HG03196 (cell line): ENCODE measurements around the gene NKIRAS1.
"Not testable (repeated sequence)": the region's sequence is repeated elsewhere in the genome, so short reads cannot be mapped to it uniquely, and the experiment has no call there.

ENCODE experiments used
- ATAC-seq: cut with Tn5 transposase; IDR thresholded peaks from one replicate; pipeline ENCODE4 v1.9.1; 2021; ENCODE audit not compliant: unreplicated experiment

NKIRAS1 gene

DNA sequence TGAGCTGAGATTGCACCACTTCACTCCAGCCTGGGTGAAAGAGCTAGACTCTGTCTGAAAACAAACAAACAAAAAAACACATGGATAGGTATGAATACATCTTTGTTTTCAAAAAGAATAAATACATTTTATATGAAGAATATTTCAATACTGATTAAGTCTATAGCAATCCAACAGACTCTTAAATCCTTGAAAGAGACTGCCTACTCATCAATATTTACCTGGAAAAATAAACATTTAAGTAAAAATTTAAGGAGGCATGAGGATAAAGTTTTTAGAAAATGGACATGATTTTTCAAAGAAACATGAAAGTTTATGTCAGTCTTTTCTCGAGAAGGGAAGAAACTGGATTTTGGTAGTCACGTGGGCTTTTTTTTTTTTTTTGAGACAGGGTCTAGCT lies 5.4 kb downstream of the NKIRAS1 start:
- no peak for ATAC-seq

DNA sequence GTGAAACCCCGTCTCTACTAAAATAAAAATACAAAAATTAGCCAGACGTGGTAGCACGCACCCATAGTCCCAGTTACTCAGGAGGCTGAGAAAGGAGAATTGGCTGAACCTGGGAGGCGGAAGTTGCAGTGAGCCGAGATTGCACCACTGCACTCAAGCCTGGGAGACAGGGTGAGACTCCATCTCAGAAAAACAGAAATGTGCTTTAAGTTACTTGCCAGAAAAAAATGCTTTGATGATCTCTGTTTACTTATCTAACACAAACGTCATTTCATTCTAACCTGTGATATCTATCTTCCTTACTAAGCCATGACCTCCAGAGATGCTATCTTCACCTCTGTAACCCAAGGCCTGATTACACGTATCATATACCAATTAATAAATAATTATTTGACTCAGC lies 7.4 kb downstream of the NKIRAS1 start:
- ATAC-seq, result no peak

DNA sequence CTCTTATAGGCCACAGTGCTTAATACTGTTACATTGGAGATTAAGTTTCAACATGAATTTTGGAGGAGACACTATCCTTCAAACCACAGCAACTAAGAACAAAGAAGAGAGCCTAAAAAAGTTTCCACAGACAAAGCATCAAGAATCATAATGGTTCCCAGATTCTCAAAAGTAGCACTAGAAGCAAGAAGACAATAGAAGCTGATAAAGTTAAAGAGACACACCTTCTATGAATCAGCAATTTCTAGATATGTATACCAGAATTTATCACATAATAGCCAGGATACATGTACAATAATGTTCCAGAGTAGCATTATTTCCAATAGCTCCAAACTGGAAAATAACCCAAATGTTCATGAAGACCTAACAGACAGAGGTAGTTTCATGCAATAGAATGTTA lies 12.2 kb downstream of the NKIRAS1 start:
- ATAC-seq, result no peak

DNA sequence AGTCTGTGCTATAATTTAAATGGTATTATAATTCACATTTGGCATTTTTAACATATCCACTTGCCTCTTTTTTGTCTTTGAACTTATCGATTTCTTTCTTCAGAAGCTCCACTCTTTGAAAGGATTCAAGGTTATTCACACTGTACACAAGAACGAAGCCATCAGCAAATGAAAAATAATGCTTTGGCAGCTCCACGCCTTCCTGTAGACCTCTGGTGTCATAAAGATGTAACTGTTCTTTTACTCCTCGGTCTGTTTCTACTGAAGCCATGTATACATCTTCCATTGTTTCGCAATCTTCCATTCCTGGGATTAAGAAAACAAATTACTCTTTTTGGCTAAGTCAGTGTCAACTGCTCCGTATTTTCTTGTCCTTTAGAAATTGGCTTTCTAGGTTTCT lies 16.0 kb downstream of the NKIRAS1 start:
- no peak for ATAC-seq

DNA sequence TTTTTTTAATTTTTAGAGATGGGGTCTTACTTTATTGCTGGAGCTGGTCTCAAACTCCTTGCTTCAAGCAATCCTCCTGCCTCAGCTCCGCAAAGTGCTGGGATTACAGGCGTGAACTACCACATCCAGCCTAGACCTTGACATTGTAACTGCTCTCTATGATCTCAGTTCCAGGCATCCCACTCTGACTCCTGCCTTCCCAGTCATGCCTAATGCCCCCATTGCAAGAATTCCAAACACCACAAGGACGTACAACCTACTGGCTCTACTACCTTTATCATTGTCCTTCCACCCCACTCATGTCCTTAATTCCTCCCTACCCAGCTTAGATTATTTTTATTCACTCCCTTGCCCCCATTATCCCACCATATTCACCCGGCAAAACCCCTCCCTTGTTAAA lies 21.6 kb downstream of the NKIRAS1 start:
- ATAC-seq, result no peak

DNA sequence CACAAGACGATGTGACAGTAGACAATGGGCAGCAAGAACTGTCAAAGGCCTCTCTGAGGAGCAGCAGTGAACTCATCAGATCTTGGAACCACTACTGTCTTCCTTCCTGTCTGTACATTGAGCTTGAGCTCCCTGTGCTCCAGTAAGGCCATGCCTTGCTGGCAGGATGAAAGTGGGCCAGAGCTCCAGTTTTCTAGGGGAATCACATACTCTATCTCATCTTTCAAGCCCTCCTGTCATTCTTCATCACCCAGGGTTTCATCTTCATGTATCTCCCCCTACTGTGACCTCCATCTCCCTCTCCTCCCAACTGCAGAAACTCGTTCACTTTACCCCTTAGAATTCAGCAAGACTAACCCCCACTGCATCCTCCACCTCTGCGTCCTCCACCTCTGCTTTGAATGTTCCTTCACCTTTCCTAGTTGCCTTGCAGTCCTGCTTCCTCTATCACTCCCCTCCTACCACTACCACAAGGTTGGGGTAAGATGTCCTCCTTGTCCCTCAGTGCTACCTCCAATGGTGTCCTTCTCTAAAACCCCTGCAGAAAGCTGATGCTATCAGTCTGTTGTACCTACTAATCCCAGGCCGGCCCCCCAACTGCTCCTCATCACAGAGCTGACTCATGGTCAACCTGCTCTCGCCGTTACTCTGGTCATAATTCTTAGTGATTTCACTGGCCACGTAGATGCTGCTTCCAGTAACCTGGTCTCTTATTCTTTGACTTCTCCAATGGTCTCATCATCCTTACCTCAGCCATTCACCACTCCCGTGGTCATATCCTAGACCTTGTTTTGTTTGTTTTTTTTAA lies 22.3 kb downstream of the NKIRAS1 start:
- ATAC-seq, result no peak

DNA sequence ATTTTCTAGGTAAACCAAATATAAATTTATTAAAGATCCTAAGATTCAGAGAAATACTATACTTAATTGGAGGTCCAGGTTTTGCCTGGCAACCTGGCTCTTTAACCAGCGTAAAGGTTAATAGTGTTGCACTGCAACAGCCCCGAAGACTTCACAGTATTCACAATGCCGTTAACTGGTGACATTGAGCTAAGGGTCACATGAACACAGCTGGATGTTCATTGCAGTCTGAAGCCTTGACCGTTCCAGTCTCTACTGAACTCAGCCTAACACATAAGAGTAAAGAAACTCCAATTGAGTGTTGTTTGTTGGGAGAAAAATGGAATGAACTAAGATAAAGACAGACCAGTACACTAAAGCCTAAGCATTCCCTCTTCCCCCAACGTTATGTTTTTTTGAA lies 26.8 kb downstream of the NKIRAS1 start:
- ATAC-seq, result no peak

DNA sequence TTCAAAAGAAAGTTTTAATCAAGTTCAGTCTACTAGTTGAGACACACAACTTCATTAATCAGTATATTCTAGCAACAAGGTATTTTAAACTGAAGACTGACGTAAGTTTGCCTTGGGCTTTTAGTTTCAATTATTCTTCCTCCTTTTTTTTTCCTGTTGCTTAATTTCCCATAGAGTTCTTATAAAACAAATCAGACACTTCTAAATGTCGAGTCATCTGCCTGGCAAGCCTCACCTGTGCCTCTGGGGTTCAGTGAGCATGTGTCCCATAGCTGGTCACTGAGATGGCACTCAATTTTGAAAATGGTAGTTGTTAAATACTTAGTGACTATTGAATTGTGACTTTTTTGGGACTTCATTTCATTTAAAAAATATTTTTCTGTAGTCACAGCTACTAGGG lies 27.4 kb downstream of the NKIRAS1 start:
- no peak for ATAC-seq

DNA sequence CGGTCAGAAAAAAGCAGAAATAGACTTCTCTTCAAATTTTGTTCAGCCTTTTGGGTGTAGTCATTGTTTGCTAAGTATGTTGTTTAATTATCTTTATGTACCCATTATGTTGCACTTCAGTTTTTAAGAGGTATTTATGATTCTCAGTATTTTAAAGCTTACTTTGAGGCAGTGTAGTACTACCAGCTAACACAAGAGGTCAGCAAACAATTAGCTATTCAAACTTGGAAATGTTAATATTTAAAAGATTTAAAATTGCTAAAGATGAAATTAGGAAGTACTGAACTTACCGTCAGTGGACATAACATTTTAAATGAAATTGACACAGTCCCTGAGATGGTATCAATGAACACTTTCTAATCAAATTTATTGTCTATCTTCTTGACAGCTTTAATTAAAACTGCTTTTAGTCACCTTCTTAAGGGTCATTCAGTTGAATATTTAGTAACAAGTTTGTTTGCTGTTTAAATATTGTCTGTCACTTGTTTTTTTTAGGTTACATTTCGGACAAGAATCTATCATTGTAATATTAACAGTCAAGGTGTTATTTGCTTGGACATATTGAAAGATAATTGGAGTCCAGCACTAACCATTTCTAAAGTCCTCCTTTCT lies 28.1 kb downstream of the NKIRAS1 start:
- no peak for ATAC-seq

DNA sequence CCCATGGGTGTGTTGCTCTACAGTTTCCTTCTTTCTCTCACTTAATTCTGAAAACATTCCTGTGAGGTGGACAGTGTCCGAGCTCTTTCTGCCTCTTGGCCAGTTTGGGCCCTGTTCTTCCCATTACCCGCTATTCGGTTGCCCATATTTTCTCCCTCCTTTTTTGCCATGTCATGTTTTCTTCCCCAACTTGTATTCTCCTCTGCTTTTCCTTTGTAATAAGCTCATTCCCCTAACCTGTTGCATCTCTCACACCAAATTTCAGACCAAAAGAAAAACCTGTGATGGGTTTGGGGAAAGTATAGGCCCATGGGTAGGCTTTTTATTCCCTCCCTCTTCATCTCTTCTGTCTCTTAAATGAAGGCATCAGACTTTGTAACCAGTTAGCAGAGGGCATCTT lies 30.5 kb downstream of the NKIRAS1 start:
- no peak for ATAC-seq

DNA sequence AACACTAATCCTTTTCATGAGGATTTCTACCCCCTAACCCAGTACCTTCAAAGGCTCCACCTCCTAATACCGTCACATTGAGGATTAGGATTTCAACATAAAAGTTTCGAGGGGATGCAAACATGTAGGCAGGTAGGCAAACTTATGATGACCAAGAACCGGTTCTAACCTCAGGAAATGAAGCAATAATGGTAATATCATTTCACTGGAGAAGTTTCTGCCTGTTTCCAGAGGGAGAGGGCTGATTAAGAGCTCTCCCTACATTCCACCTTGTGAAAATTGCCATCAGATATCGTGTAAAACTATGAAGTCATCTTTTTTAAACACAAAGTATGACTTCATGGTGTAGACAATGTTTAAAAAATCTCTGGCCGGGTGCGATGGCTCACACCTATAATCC lies 31.6 kb downstream of the NKIRAS1 start:
- ATAC-seq, result no peak

DNA sequence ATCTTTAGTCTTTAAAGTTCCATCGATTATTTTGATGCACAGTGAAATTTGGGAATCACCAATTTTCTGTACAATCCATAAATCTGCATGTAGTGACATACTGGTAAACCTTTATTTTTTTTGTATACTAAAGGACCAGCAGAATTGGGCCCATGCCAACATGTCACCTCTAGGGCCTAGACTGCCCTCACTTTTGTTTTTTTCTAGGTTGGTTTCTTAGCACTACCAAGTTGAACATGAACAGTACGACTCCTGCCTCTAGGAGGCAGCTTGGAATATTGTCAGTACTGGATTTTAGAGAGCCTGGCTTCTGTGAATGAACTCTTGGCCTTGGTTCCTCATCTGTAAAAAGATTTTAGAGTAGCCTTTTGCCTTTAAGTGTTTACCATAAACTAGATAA lies 32.3 kb downstream of the NKIRAS1 start:
- no peak for ATAC-seq

DNA sequence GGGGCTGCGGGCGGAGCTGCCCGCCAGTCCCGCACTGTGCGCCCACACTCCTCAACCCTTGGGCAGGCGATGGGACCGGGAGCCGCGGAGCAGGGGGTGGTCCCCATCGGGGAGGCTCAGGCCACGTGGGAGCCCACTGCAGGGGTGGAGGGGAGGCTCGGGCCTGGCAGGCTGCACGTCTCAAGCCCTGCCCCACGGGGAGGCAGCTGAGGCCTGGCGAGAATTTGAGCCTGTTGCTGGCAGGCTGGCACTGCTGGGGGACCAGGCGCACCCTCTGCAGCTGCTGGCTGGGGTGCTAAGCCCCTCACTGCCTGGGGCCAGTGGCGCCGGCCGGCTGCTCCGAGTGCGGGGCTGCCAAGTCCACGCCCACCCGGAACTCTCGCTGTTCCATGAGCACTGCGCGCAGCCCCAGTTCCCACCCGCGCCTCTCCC lies 34.3 kb downstream of the NKIRAS1 start:
- ATAC-seq, result no peak

DNA sequence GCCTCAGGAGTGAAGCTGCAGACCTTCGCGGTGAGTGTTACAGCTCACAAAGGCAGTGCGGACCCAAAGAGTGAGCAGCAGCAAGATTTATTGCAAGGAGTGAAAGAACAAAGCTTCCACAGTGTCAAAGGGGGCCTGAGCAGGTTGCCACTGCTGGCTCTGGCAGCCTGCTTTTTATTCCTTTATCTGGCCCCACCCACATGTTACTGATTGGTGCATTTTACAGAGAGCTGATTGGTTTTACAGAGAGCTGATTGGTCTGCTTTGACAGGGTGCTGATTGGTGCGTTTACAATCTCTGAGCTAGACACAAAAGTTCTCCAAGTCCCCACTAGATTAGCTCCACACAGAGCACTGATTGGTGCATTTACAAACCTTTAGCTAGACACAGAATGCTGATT lies 34.8 kb downstream of the NKIRAS1 start:
- not testable (repeated sequence) for ATAC-seq

DNA sequence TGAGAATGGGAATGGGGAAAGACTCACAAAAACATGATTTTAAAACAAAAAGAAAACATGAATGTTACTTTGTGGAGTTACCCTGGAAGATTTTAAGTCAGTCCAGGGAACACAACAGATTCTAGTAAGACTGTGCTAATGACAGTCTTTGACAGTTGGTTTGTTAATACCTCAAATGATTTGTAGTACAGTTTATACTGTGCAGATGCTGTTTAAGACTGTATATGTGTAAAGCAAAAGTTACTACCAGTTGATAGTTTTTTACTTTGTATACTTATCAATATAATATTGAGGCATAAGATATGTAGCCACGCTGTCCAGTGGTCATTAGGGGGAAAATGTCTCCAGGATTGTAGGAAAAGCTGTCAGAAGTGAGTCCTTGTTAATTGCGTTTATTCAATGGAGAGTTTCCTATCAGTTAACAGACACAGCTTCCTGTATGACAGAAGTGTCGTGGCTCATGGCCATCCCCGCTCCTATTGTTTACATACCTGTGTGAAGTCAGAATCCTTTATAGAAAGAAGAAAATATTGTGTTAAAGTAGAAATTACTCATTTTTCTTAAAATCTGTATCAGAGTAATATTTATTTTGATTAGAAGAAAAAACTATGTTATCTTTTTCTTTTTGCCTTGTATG lies 36.0 kb downstream of the NKIRAS1 start:
- no peak for ATAC-seq

DNA sequence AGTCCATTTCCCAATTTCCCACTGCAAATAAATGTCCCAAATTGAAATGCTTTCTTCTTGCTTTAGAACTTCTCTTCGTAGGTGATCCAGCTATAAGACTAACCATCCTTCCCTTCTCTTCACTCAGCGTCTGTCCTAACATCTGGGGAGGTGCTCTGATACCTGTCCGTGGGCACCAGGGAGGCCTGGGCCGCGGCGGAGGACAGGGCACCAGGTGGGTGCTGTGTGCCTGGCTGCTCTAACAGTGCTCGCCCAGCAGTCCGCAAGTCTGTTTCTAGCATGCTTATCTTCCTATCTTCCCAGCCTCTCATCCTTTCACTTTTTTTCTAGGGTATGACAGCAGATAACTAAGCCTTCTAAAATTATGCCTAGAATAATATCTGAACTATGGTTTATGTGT lies 37.3 kb downstream of the NKIRAS1 start:
- no peak for ATAC-seq

DNA sequence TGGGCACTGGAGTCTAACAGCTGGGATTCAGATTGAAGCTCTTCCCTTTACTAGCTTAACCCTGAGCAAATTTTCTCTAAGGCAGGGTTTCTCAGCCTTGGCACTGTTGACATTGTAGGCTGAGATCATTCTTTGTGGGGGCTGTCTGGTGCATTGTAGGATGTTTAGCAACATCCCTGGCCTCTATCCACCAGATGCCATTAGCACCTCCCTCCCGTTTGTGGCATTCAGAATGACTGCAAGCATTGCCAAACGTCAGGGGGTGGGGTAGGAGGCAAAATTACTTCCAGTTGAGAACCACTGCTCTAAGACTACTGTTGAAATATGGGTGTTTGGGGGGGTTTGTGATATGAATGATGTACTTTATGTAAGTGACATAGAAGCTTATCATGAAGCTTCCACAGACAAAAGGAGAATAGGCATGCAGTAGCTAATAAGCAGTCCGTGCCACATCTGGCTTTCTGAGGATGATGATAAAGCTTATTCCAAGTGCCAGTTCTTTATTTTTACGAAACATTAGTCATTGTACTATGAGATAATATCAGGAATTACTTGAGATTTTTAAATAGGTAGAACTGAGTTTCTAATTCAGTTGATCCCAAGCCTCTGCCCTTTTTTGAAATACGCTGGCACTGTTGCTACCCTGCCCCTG lies 39.3 kb downstream of the NKIRAS1 start:
- no peak for ATAC-seq

DNA sequence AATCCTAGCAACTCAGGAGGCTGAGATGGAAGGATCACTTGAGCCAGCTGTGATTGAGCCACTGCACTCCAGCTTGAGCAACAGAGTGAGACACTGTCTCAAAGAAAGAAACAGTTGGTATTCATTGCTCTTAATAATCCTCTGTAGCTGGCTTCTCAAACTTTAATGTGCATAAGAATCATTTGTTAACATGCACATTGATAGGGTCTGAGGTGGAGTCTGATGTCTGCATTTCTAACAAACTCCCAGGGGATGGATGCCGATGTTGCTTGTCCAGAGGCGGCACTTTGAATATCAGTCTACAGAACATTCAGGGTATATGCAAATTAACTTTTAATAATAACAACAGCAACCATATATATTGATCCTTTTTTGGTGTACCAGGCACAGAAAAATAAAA lies 39.9 kb downstream of the NKIRAS1 start:
- no peak for ATAC-seq

DNA sequence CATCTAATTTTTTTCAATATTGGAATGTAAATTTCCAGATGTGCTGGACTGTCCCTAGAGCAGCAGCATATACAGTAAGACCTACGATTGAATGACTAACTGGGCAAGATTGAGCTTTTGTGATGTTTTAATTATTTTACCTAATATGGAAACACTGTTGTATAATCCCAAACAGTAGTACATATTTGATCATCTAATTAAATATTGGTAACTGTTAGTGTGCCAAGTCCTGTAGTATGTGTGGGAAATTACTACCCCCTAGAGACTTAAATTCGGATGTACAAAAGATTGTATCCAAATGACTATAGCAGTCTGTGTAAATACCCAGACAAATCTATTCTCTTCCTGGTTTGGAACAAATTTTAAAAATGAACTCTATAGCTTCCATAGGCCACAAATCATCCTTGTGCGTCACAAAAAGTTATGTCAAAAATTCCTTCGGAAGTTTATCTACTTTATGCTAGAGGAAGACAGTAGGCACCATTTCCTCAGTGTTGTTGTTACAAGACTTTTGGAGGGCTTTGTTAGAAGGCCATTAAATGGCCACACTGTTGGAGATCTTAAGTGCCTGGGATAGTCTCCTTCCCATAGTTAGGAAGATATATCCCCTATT lies 41.6 kb downstream of the NKIRAS1 start:
- no peak for ATAC-seq

DNA sequence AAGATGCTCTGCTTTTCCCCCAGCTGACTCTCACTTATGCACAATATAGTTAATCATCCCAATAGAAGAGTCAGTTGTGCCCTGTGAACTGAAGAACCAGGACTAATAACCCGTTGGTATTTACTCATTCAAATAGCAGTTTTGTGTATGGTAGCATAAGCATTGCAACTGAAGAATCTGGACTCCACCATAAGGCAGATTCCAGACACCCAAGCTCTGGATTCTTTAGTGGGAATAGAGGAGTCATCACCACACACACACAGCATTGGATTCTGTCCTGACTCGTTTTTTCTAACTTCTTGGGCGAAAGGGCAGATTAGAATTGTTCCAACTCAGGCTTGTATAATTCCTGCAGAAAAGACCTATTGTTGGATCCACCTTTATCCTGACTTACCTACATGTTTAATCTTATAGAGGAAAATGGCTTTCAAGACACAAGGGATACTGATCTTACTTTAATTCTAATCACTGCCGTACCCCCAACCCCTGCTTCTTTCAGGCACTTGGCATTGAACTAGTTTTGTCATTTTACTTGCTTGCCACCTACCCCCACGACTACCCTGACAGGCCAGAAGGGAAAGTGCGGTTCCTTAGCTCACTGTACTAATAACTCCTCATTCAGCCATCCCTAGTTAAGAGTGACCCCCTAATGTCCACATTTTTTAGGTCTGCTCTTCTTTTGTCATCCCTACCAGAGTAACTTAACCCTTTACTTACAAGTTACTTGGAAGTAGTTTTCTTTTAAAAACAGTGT lies 42.3 kb downstream of the NKIRAS1 start:
- ATAC-seq, result no peak

DNA sequence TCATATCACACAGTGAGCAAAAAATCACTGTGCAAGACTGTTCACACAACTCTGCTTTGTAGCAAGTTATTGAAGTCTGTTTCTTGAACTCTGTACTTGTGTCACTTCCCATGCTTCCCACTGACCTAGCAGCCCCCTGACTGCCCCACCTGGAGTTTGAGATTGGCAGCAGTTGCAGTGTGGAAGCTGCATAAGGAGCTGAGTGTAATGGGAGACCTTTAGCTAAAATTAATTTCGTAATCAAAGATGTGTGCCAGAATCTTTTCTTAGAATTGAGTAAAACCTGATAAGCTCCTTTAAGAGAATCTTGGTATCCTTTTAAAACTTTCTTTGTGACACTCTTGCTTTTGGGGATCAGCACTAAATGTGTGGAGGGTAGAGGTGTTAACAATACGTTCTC lies 42.8 kb downstream of the NKIRAS1 start:
- ATAC-seq, result no peak
